GM12873 (cell line): Measurements from ENCODE around the gene ARHGEF28.

Experiments used
- TF ChIP-seq, protein P1 (sequence below): IDR thresholded peaks from 2 replicates; pipeline ENCODE4 v1.5.1; 2012; ENCODE audit warnings: low read depth, mild to moderate bottlenecking, moderate library complexity, low read length, control low read depth; ENCODE audit not compliant: insufficient read depth; ENCODE audit errors: missing control alignments

Gene ARHGEF28

GRCh38 chr5:73966451-73966850 is 340.5 kb downstream of the ARHGEF28 start:
- TF ChIP-seq, protein P1, sequence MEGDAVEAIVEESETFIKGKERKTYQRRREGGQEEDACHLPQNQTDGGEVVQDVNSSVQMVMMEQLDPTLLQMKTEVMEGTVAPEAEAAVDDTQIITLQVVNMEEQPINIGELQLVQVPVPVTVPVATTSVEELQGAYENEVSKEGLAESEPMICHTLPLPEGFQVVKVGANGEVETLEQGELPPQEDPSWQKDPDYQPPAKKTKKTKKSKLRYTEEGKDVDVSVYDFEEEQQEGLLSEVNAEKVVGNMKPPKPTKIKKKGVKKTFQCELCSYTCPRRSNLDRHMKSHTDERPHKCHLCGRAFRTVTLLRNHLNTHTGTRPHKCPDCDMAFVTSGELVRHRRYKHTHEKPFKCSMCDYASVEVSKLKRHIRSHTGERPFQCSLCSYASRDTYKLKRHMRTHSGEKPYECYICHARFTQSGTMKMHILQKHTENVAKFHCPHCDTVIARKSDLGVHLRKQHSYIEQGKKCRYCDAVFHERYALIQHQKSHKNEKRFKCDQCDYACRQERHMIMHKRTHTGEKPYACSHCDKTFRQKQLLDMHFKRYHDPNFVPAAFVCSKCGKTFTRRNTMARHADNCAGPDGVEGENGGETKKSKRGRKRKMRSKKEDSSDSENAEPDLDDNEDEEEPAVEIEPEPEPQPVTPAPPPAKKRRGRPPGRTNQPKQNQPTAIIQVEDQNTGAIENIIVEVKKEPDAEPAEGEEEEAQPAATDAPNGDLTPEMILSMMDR = no peak

GRCh38 chr5:73967347-73967746 is 341.4 kb downstream of the ARHGEF28 start:
- TF ChIP-seq, protein P1 = no peak

DNA sequence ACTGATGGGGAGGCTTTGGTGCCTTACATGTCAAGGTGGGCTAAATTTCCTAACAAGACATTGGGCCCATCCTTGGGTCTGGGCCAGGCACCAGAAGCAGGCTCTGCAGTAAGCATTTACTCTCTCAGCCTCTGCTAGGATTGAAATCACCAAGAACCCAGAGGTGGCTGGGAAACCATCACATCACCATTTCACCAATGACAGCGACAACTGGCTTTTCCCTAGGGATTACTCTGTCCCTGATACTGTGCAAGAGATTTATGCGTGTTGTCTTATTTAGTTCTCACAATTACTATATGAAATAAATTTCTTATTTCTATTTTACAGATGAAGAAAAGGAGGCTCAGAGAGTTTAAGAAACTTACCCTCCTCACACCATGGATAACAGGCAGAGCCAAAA is 342.2 kb downstream of the ARHGEF28 start:
- TF ChIP-seq, protein P1 = no peak

DNA sequence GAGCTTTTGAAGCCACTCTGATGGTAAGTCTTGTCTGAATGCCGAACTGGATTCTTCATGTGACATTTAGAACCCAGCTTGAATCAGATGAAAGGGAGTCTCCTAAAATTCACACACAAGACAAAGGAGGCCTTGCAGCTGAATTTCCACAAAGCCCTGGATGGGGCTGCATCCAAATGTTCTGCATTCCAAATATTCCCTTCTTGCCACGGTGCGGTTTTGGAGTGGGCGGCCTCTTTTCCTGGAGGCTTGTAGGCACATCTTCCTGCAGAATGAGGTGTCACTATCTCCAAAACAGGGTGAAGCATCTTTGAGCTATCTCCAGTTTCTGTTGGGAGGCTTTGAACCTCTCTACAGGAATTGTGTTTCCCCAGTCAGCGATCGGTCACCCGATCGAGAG is 342.7 kb downstream of the ARHGEF28 start:
- TF ChIP-seq, protein P1 = no peak

DNA sequence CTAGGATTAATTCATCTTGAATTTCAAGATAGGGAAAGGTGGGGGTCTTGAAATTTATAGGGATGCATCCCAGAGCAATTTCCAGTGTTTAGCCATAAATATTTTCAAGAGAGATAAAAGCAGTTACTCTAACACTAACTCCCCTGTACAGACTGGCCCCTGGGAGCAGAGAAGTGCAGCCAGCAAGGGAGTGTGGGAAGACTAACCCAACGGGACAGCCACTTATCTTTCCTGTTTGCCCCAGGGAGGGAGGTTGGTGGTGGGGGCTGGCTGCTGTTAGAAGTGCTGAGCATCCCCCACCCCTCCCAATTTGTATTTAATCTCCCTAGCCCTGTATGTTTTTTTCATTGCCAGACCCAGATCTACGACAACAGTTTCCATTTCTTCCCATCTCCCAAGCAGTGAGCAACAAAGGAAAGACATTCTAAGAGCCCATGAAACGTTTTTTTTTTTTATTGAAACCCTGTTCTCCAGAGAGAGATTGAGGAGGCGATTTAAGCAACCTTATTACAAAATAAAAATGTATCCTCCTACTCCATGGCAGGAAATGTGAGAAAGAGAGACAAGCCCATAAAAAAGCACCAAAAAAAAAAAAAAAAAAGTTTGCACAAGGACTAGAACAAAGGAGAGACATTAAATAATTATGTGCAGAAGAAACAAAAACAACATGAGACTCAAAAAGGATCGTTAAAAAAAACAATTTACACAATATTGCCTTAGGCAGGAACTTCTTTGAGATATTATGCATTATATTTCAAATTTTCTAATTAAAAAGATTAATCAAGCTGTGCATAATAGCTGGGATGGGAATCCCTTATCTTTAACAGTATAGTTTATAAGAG is 343.4 kb downstream of the ARHGEF28 start:
- TF ChIP-seq, protein P1 = no peak

GRCh38 chr5:73971326-73971725 is 345.3 kb downstream of the ARHGEF28 start:
- TF ChIP-seq, protein P1 = no peak

DNA sequence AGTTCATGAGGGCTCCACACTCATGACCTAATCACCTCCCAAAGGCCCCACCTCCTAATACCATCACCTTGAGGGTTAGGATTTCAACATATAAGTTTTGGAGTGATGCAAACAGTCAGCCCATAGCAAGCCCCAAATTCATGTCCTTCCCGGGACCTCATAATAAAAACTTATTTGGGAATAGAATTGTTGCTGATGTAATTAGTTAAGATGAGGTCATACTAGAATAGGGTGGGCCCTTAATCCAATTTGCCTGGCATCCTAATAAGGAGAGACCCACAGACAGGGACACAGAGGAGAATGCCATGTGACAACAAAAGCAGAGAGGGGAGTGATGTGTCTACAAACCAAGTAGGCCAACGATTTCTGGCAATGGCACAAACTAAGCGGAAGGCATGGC is 347.1 kb downstream of the ARHGEF28 start:
- TF ChIP-seq, protein P1 = no peak
